HepG2 (cell line): ENCODE data around the gene PHF14. TPM values are rescaled to one million over a fixed set of nuclear protein-coding genes. Genes with fewer than 3 reads are reported as not detected.

Experiments
- LCORL ChIP-seq, 2 experiments: fragments of 450-650 bp in 1 of 2; sonication (generic) in 1 of 2; formaldehyde crosslinking in 1 of 2; IDR thresholded peaks; 2 replicates each; pipeline versions ENCODE4 v1.5.0 to v1.6.1; 2017 to 2020; ENCODE audit warnings: antibody characterized with exemption in 1 of 2, missing genetic modification reagents in 1 of 2
- MED13 ChIP-seq: sonication (generic); formaldehyde crosslinking; IDR thresholded peaks from 2 replicates; pipeline ENCODE4 v1.5.0; 2020; ENCODE audit warnings: missing genetic modification reagents
- MLLT10 ChIP-seq: sonication (generic); formaldehyde crosslinking; IDR thresholded peaks from 2 replicates; pipeline ENCODE4 v1.4.0; 2020; ENCODE audit warnings: missing genetic modification reagents
- POLR2AphosphoS2 ChIP-seq: IDR thresholded peaks from 2 replicates; pipeline ENCODE4 v1.6.1; 2011; ENCODE audit warnings: low read depth, low read length, improper control_type of control experiment
- RARA ChIP-seq: IDR thresholded peaks from 2 replicates; pipeline ENCODE4 v1.6.1; 2016; ENCODE audit warnings: missing genetic modification reagents, missing compliant biosample characterization
- SIN3A ChIP-seq: IDR thresholded peaks from 2 replicates; pipeline ENCODE4 v1.6.1; 2011; ENCODE audit warnings: low read depth, mild to moderate bottlenecking, control low read depth, low read length, borderline replicate concordance
- UBTF ChIP-seq: sonication (generic); formaldehyde crosslinking; IDR thresholded peaks from 2 replicates; pipeline ENCODE4 v1.4.0; 2020; ENCODE audit warnings: mild to moderate bottlenecking, missing genetic modification reagents
- ZFP90 ChIP-seq: sonication (generic); formaldehyde crosslinking; IDR thresholded peaks from 2 replicates; pipeline ENCODE4 v1.8.0; 2022; ENCODE audit warnings: missing genetic modification reagents, mild to moderate bottlenecking, inconsistent platforms, borderline replicate concordance
- ZNF563 ChIP-seq: sonication (generic); formaldehyde crosslinking; IDR thresholded peaks from 2 replicates; pipeline ENCODE4 v1.8.0; 2022; ENCODE audit warnings: mild to moderate bottlenecking, moderate library complexity, missing genetic modification reagents
- ZNF605 ChIP-seq: sonication (generic); formaldehyde crosslinking; IDR thresholded peaks from 2 replicates; pipeline ENCODE4 v1.8.0; 2022; ENCODE audit warnings: mild to moderate bottlenecking, missing genetic modification reagents
- ZNF614 ChIP-seq: IDR thresholded peaks from 2 replicates; pipeline ENCODE4 v1.6.1; 2018; ENCODE audit warnings: missing biosample characterization, missing genetic modification reagents, inconsistent platforms, borderline replicate concordance
- polyA plus RNA-seq, 8 experiments: library from polyadenylated mRNA; depleted of rRNA in 3 of 8; stranded (reverse) in 7 of 8; unstranded in 1 of 8; fragments of >200 nt; fragmentation: Illumina TruSeq in 4 of 8; extraction: Trizol in 4 of 8; gene quantifications; 2 replicates each; pipeline versions ENCODE4 v1.2.1 to v1.2.3, GENCODE V29; 2011 to 2016; ENCODE audit warnings: low read depth in 4 of 8, missing spikeins in 1 of 8, mixed read lengths in 1 of 8; ENCODE audit not compliant: insufficient read depth in 1 of 8
- total RNA-seq, 5 experiments: library from RNA; depleted of rRNA; stranded (reverse); fragments of >200 nt; fragmentation: Illumina TruSeq; extraction: Trizol; gene quantifications; 2 replicates each; pipeline ENCODE4 v1.2.3, GENCODE V29; 2016; ENCODE audit warnings: low read depth in 1 of 5
- TF ChIP-seq, protein P1 (sequence below): sonication (generic); formaldehyde crosslinking; IDR thresholded peaks from 2 replicates; pipeline ENCODE4 v1.4.0; 2020; ENCODE audit warnings: mild to moderate bottlenecking, missing genetic modification reagents
- TF ChIP-seq, protein P2 (sequence below): sonication (generic); formaldehyde crosslinking; IDR thresholded peaks from 2 replicates; pipeline ENCODE4 v1.5.0; 2020; ENCODE audit warnings: mild to moderate bottlenecking, missing genetic modification reagents, borderline replicate concordance
- TF ChIP-seq, protein P3 (sequence below): sonication (generic); formaldehyde crosslinking; IDR thresholded peaks from 2 replicates; pipeline ENCODE4 v1.8.0; 2022; ENCODE audit warnings: mild to moderate bottlenecking, missing genetic modification reagents; ENCODE audit not compliant: insufficient replicate concordance

The PHF14 gene
- total and polyA plus RNA-seq, 2 of the 13 experiments (the other 11 are each of a cell fraction or from before 2014, with no cell fraction given) = 18.9 to 68.7 TPM

- TF ChIP-seq, protein P1, sequence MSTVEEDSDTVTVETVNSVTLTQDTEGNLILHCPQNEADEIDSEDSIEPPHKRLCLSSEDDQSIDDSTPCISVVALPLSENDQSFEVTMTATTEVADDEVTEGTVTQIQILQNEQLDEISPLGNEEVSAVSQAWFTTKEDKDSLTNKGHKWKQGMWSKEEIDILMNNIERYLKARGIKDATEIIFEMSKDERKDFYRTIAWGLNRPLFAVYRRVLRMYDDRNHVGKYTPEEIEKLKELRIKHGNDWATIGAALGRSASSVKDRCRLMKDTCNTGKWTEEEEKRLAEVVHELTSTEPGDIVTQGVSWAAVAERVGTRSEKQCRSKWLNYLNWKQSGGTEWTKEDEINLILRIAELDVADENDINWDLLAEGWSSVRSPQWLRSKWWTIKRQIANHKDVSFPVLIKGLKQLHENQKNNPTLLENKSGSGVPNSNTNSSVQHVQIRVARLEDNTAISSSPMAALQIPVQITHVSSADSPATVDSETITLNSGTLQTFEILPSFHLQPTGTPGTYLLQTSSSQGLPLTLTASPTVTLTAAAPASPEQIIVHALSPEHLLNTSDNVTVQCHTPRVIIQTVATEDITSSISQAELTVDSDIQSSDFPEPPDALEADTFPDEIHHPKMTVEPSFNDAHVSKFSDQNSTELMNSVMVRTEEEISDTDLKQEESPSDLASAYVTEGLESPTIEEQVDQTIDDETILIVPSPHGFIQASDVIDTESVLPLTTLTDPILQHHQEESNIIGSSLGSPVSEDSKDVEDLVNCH (CRISPR knock-in tag) = peak; percentile 98; the same call in 1 of the 2 replicates
- TF ChIP-seq ZNF614 (CRISPR knock-in tag) (peak; percentile 92), SIN3A (peak; percentile 75; the same call in 1 of the 2 replicates), ZFP90 (CRISPR knock-in tag) (peak; percentile 86), ZNF605 (CRISPR knock-in tag) (0 out of 2 replicates have a peak, but pooled peaks have one; percentile 7), UBTF (CRISPR knock-in tag) (peak; percentile 36; the same call in 1 of the 2 replicates), POLR2AphosphoS2 (peak; percentile 76; the same call in 1 of the 2 replicates), RARA (CRISPR knock-in tag) (0 out of 2 replicates have a peak, but pooled peaks have one; percentile 13), MED13 (0 out of 2 replicates have a peak, but pooled peaks have one; percentile 67), MLLT10 (CRISPR knock-in tag) (0 out of 2 replicates have a peak, but pooled peaks have one; percentile 33), LCORL (IDR thresholded peaks at IDR 0.05) (0 out of 2 replicates have a peak, but pooled peaks have one; percentile 34), LCORL (CRISPR knock-in tag; IDR thresholded peaks at IDR 0.05) (no peak; the same call in 1 of the 2 replicates), ZNF563 (peak; percentile 70; the same call in 1 of the 2 replicates)
- TF ChIP-seq, protein P2, sequence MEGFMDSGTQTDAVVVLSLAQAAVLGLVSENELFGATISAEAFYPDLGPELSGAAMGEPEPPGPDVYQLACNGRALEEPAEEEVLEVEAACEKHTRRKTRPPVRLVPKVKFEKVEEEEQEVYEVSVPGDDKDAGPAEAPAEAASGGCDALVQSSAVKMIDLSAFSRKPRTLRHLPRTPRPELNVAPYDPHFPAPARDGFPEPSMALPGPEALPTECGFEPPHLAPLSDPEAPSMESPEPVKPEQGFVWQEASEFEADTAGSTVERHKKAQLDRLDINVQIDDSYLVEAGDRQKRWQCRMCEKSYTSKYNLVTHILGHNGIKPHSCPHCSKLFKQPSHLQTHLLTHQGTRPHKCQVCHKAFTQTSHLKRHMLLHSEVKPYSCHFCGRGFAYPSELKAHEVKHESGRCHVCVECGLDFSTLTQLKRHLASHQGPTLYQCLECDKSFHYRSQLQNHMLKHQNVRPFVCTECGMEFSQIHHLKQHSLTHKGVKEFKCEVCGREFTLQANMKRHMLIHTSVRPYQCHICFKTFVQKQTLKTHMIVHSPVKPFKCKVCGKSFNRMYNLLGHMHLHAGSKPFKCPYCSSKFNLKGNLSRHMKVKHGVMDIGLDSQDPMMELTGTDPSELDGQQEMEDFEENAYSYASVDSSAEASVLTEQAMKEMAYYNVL = peak; percentile 50; the same call in 1 of the 2 replicates
- TF ChIP-seq, protein P3, sequence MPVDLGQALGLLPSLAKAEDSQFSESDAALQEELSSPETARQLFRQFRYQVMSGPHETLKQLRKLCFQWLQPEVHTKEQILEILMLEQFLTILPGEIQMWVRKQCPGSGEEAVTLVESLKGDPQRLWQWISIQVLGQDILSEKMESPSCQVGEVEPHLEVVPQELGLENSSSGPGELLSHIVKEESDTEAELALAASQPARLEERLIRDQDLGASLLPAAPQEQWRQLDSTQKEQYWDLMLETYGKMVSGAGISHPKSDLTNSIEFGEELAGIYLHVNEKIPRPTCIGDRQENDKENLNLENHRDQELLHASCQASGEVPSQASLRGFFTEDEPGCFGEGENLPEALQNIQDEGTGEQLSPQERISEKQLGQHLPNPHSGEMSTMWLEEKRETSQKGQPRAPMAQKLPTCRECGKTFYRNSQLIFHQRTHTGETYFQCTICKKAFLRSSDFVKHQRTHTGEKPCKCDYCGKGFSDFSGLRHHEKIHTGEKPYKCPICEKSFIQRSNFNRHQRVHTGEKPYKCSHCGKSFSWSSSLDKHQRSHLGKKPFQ (CRISPR knock-in tag) = no peak
Observed at GRCh38 chr7:10939911-10940703, 33.6 kb upstream of the PHF14 start (continued).
